GM19467 (cell line): ENCODE results near the gene SLC22A1.
"Not testable (repeated sequence)": the region's sequence is repeated elsewhere in the genome, so short reads cannot be mapped to it uniquely, and the experiment has no call there.

Experiments used
- ATAC-seq: cut with Tn5 transposase; IDR thresholded peaks from one replicate; pipeline ENCODE4 v1.9.1; 2021; ENCODE audit warnings: mild to moderate bottlenecking, moderate library complexity; ENCODE audit not compliant: unreplicated experiment

The SLC22A1 gene

GRCh38 chr6:160137130-160137988, 15.7 kb downstream of the SLC22A1 start:
- ATAC-seq: no peak

- no peak for ATAC-seq
These were observed 16.6 kb downstream of the SLC22A1 start for GRCh38 chr6:160137989-160138835.

- ATAC-seq: no peak
These were observed 17.3 kb downstream of the SLC22A1 start for GRCh38 chr6:160138839-160139419.

GRCh38 chr6:160139420-160139851, 17.8 kb downstream of the SLC22A1 start:
- ATAC-seq: no peak

GRCh38 chr6:160140493-160140892, 18.9 kb downstream of the SLC22A1 start:
- ATAC-seq: not testable (repeated sequence)

GRCh38 chr6:160141001-160141726, 19.5 kb downstream of the SLC22A1 start:
- no peak for ATAC-seq

GRCh38 chr6:160142115-160142715, 20.6 kb downstream of the SLC22A1 start:
- no peak for ATAC-seq

GRCh38 chr6:160146454-160147145, 25.0 kb downstream of the SLC22A1 start:
- no peak for ATAC-seq

GRCh38 chr6:160147146-160147536, 25.5 kb downstream of the SLC22A1 start:
- no peak for ATAC-seq

- ATAC-seq: no peak
These were observed 32.9 kb downstream of the SLC22A1 start for GRCh38 chr6:160154471-160154870.

- ATAC-seq: no peak
These were observed 35.2 kb downstream of the SLC22A1 start for GRCh38 chr6:160156842-160157241.

- no peak for ATAC-seq
These were observed 38.8 kb downstream of the SLC22A1 start for GRCh38 chr6:160160450-160160849.

GRCh38 chr6:160160929-160161646, 39.5 kb downstream of the SLC22A1 start:
- no peak for ATAC-seq

- no peak for ATAC-seq
These were observed 40.0 kb downstream of the SLC22A1 start for GRCh38 chr6:160161647-160161986.

- no peak for ATAC-seq
These were observed 40.5 kb downstream of the SLC22A1 start for GRCh38 chr6:160162030-160162566.

- no peak for ATAC-seq
These were observed 41.8 kb downstream of the SLC22A1 start for GRCh38 chr6:160163425-160163824.

- ATAC-seq: no peak
These were observed 42.3 kb downstream of the SLC22A1 start for GRCh38 chr6:160163912-160164311.

- ATAC-seq: not testable (repeated sequence)
These were observed 44.3 kb downstream of the SLC22A1 start for GRCh38 chr6:160165928-160166327.
